ENCODE data around the gene ZC3H15.
"Not testable (repeated sequence)": the region's sequence is repeated elsewhere in the genome, so short reads cannot be mapped to it uniquely, and the experiment has no call there.

Gene ZC3H15

GRCh38 chr2:186485871-186486650 lies at the start of gene ZC3H15:
Gene ZC3H15, plus strand, starts transcription at chr2:186486260. Its CDS starts 123 bp downstream, at chr2:186486383.
- peak; percentile 92 to 98 for DNase-seq

- DNase-seq: no peak
Measured at GRCh38 chr2:186437719-186438118, 48.3 kb upstream of the ZC3H15 start.

- not testable (repeated sequence) for DNase-seq
Measured at GRCh38 chr2:186439673-186440095, 46.4 kb upstream of the ZC3H15 start.

GRCh38 chr2:186440506-186440905 lies 45.6 kb upstream of the ZC3H15 start:
- no peak for DNase-seq

GRCh38 chr2:186442885-186443284 lies 43.2 kb upstream of the ZC3H15 start:
- DNase-seq: no peak

GRCh38 chr2:186443851-186444250 lies 42.2 kb upstream of the ZC3H15 start:
- DNase-seq: no peak

- no peak for DNase-seq
Measured at GRCh38 chr2:186445506-186445905, 40.6 kb upstream of the ZC3H15 start.

- no peak for DNase-seq
Measured at GRCh38 chr2:186455613-186456012, 30.4 kb upstream of the ZC3H15 start.

- DNase-seq: no peak
Measured at GRCh38 chr2:186456941-186457340, 29.1 kb upstream of the ZC3H15 start.

GRCh38 chr2:186457908-186458307 lies 28.2 kb upstream of the ZC3H15 start:
- DNase-seq: no peak

GRCh38 chr2:186459009-186459408 lies 27.1 kb upstream of the ZC3H15 start:
- peak; percentile 37 to 49 for DNase-seq

- peak; percentile 7 to 8 for DNase-seq
Measured at GRCh38 chr2:186460465-186460864, 25.6 kb upstream of the ZC3H15 start.

GRCh38 chr2:186466743-186467142 lies 19.3 kb upstream of the ZC3H15 start:
- no peak for DNase-seq

GRCh38 chr2:186467421-186467820 lies 18.6 kb upstream of the ZC3H15 start:
- DNase-seq: no peak

GRCh38 chr2:186472722-186473493 lies 13.2 kb upstream of the ZC3H15 start:
- DNase-seq: not testable (repeated sequence)

GRCh38 chr2:186474239-186474638 lies 11.8 kb upstream of the ZC3H15 start:
- not testable (repeated sequence) for DNase-seq

- no peak for DNase-seq
Measured at GRCh38 chr2:186477790-186478189, 8.3 kb upstream of the ZC3H15 start.

GRCh38 chr2:186480991-186481390 lies 5.1 kb upstream of the ZC3H15 start:
- DNase-seq: no peak

GRCh38 chr2:186484062-186484735 lies 1.9 kb upstream of the ZC3H15 start:
- DNase-seq: no peak

- DNase-seq: no peak
Measured at GRCh38 chr2:186485576-186485870, 537 bp upstream of the ZC3H15 start.

GRCh38 chr2:186486651-186487647 lies 889 bp downstream of the ZC3H15 start:
- DNase-seq: peak; percentile 19 to 27

GRCh38 chr2:186493564-186494085 lies 7.6 kb downstream of the ZC3H15 start:
- no peak for DNase-seq
